NCI-H2227 (cell line): ENCODE results near the gene APOC4.

ENCODE experiments used
- DNase-seq: peaks from one replicate; lab custom pipeline; 2025; ENCODE audit not compliant: unreplicated experiment; lab: John Stamatoyannopoulos, UW

The APOC4 gene

GRCh38 chr19:44992336-44993163 lies 50.5 kb downstream of the APOC4 start:
- no peak for DNase-seq

GRCh38 chr19:44993526-44993925 lies 51.5 kb downstream of the APOC4 start:
- DNase-seq, result no peak

- no peak for DNase-seq
These were observed 52.0 kb downstream of the APOC4 start for GRCh38 chr19:44993926-44994537.
